Measurements from ENCODE around the gene HIVEP2.
A peak's percentile ranks its signal among the peaks of the same experiment; 100 is the strongest.

HIVEP2 gene

GRCh38 chr6:142786476-142786875, 158.5 kb downstream of the HIVEP2 start:
- DNase-seq (ENCODE audit: low read depth in 2 of 2) = no peak

GRCh38 chr6:142784344-142784743, 160.6 kb downstream of the HIVEP2 start:
- no peak for DNase-seq (ENCODE audit: low read depth in 2 of 2)

DNA sequence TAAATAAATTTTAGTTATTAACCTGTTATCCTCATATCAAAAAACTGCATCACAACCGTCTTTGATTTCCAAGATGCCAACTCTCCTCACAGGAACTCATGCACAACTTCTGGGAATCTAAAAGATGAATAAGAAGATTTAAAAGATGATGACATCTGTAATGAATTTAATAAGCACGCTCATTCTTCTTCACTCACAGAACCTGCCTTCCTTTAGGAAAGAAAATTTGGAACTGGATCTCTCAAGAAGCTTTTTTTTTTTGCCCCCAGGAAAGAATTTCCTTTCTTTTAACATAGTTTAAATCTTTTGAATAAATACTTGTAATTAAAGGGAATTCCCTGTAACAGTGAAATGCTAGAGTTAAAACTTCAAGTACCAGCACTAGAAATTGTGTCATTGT, 161.5 kb downstream of the HIVEP2 start:
- DNase-seq (ENCODE audit: low read depth in 2 of 2) = no peak

- DNase-seq (ENCODE audit: low read depth in 2 of 2) = no peak
Observed at GRCh38 chr6:142781129-142781528, 163.8 kb downstream of the HIVEP2 start.

GRCh38 chr6:142773859-142774648, 170.9 kb downstream of the HIVEP2 start:
- DNase-seq (ENCODE audit: low read depth in 2 of 2) = no peak

DNA sequence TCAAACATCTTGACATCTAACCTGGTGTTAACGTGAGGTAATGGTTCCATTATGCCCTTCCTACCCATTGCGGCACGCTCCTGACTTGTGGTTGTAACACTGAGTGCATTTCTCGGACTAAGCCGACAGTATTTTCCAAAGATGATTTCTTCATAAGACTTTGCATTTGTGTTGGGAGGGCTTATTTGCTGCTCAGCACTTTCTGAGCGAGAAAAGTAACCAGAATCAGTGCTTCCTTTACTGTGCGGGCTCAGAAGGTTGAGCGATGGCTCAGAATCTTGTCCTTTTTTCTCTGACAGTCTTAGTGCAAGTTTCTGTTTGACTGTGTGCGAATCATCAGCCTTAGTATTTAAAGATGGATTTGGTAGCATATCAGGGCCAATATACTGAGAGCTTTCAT, 171.7 kb downstream of the HIVEP2 start:
- no peak for DNase-seq (ENCODE audit: low read depth in 2 of 2)

DNA sequence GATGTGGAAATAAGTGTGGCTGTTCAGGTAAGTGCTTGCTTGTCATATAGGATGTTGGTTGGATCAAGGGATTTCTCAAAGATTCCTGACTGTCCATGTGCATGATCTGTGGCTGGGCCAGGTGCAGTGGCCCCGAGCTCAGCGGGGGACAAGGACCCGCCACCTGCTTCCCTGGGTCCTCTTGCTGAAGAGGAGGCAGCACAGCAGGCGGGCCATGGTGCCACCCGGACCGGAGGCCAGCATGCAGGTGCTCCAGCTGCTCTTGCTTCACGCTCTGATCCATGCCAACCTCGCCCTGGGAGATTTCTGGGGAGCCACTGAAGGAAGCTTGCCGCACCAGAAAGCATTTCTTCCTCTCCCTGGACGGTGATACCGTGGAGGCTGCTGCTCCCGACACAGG, 173.8 kb downstream of the HIVEP2 start:
- DNase-seq (ENCODE audit: low read depth in 2 of 2) = no peak

DNA sequence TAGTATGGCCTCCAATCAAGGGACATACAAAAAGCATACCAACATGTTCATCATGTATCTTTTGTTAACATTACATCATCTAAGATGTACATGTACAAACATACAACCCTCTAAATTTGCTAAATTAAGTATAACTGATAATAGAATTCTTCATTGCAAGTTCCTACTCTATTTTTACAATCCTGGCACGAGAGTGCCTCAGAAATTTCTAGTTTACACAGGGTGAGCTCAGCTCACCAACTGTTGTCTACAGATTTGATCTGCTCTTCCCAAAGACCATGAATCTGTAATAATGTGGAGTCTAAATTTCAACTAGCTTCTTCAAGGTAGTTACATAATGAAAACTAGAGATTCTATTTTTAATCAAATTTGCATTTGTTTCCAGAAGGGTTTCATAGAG, 179.7 kb downstream of the HIVEP2 start:
- DNase-seq (ENCODE audit: low read depth in 2 of 2) = no peak

- DNase-seq (ENCODE audit: low read depth in 2 of 2) = no peak
Observed at GRCh38 chr6:142764311-142764710, 180.7 kb downstream of the HIVEP2 start.

DNA sequence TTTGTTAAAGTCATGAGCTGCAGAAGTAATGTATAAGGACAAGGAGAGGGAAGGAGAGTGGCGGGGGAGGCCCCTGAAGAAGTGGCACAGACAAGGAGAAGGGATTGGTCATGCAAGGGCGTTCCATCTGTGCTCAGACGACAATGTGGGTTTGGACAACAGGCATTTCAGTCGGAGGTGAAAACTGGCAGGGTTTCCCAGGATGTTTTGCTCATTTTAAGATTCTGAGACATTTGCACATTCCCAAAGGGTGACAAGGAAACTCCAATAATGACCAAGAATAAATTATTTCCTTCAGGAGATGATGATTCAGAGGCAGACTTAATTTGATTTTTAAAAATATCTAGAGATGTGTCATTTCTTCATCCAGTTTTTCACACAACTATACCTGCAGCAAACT, 181.8 kb downstream of the HIVEP2 start:
- no peak for DNase-seq (ENCODE audit: low read depth in 2 of 2)

DNA sequence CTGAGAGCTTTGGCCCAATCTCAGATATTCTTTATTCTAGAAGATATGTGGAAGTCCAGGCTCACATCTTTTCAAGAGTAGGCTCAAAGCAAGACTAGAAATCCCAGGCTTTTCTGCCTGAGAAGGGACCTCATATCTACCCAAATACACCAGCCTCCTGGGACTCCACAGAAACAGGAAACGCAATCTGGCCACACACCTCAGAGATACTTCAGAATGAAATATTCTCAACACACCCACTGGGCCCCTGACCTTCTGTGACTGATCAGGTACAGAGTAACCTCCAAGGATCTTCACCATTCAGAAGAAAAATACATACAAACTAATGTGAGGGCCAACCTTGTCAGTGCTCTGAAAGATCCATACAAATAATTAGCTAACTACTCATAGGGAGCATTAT, 183.2 kb downstream of the HIVEP2 start:
- DNase-seq (ENCODE audit: low read depth in 2 of 2) = no peak

DNA sequence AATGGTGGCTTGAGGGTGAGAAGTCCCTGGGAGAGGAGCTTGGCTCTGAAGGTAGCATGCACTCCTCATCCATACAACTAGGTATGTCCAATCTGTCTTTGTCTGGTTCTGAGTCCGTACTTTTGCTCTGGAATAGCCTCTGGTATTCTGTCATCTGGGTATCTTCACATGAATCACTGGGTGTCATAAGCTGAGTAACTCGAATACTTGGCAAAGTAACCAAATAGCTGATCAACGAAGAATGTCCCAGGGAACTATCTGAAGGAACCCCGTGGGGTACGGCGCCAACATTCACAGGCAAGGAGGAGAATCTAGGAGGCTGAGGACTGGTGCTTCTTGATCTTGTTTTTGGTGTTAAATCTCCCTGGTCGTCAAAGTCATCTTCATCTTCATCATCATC, 184.8 kb downstream of the HIVEP2 start:
- no peak for DNase-seq (ENCODE audit: low read depth in 2 of 2)

GRCh38 chr6:142758629-142759025, 186.3 kb downstream of the HIVEP2 start:
- no peak for DNase-seq (ENCODE audit: low read depth in 2 of 2)

DNA sequence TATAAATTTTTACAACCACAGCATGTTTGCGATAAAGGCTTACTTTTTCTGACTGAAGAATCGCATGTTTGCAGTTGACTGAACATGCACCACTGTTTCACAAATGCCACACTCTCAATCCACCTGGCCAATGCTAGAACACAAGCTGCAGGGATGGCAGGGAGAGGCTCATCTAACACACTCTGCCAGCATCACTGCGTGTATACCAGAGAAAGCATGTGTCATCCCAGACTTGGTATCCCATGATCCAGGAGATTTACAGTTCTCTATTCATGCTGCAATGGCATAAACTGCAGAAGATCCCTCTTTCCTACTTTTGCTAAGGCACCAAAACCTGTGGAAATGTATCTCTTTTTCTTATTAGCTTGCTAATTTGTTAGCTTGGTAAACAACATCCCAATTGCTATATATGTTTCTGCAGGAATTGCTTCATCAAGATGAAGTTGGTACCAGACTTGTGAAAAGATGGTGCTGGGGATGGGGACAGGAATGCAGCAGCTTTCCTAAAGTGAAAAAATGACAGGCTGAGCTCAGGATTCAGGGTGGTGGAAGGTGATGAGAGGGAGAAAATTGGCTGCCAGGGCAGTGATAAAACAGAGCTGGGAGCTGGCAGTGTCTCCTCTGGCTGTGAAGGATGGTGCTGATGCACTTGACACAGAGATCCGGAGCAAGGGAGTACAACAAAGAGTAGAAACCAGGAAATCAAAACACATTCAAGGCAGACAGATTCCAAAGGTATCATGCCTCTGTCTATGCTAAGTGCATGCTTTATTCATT, 186.9 kb downstream of the HIVEP2 start:
- no peak for DNase-seq (ENCODE audit: low read depth in 2 of 2)

DNA sequence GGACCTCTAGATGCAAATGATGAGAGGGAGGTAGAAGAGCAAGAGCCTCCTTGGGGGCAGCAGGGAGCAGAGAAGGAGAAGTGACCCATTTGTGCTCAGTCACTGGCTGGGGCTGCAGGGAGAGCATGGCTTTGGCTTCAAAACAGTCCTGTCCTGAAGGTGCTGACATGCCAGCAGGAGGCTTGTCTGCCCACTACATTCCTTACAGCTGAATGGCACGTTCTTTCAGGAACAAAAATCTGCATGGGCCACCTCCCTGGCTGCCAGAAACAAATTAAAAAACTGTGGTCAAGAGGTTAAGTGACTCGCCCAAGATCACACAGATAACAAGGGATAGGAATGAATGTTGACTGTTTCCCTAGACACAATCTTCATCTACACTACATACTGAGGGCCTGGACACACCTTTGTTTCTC, 188.8 kb downstream of the HIVEP2 start:
- no peak for DNase-seq (ENCODE audit: low read depth in 2 of 2)

- no peak for DNase-seq (ENCODE audit: low read depth in 2 of 2)
Observed at GRCh38 chr6:142753196-142753595, 191.8 kb downstream of the HIVEP2 start.

- no peak for DNase-seq (ENCODE audit: low read depth in 2 of 2)
Observed at GRCh38 chr6:142752348-142752747, 192.6 kb downstream of the HIVEP2 start.

DNA sequence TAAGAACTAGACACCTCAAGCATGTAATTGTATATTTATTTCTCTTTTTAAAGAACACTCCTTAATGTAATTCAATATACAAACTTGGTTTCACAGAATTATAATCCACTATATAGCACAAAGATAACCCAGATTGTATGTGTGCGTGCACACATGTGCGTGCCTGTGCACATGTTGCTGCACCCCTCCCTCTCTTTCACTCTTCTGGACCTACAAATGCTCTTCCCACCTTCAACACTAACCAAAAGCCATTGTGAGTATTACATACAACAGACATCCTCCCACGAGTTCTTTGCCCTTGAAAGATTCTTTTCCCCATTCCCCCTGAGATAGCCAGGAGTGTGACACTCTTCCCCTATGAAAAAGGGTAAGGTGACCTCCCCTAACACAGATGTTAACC, 193.5 kb downstream of the HIVEP2 start:
- DNase-seq (ENCODE audit: low read depth in 2 of 2) = no peak

DNA sequence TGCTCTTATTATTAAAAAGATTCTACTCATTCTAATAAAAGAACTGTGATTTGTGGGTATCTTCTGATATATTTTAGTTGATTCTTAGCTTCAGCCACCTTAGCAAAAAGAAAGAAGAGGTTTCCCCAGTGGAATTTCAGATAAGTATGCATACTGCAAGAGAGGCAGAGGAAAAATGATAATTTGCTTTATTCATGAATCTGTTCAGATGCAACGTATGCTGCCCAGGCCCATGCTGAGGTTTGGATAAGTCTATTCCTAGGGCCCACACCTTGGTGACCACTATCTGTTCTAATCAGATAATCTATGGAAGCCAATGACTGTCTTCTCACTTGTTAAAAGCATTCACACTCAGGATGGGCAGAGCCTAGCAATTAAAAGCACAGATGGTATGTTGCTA, 194.0 kb downstream of the HIVEP2 start:
- no peak for DNase-seq (ENCODE audit: low read depth in 2 of 2)

DNA sequence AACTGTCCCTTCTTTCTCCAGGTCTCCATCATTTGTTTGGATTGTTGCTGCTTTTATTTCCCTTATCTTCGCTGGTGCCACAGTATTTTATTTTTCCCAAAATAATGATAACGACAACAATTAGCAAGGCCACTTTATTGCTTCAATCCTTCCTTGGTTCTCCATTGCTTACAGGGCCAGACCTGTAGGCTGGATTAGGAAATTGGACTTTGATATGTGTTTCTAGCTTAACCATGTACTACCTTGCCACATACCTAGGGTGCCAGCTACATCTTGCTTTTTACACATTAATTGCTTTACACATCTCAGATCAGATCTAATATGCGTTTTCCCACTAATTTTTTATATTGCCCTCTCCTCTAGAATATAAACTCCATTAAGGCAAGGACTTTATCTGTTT, 195.4 kb downstream of the HIVEP2 start:
- no peak for DNase-seq (ENCODE audit: low read depth in 2 of 2)

DNA sequence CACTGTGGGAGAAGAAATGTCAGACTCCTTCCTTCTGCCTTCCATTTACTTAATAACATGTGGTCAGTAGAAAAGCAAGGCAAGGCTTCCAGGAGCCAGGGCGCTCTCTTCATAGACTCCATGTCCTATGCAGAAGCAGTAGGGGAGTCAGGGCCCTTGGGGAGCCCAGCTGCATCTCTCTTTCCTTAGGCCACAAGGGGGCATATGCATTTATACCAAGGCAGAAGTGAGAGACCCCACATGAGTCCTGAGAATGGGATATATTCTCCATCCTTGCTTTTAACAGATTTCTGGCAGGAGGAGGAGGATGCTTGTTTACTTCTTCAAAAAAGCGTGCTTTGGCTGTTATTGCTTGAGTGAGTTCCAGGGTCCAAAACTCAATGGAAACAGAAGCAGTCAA, 198.5 kb downstream of the HIVEP2 start:
- peak; percentile 5 to 7 for DNase-seq (ENCODE audit: low read depth in 2 of 2)

DNA sequence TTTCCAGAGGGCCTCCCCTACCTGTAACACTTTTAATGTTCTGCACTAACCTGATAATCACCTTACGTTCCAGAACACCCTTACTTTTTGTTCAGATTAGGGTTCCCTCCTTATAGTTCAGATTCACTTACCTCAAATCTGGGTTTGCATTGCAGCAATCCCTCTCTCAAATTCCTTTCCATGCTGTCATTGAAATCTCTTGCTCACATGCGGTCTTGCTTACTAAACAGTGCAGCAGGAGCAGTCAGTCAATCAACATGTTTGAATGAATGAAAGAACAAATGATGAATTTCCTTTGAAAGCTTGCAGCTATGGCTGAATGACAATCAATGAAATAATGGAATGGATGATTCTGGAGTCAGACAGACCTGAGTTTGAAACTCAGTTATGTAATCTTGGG, 200.1 kb downstream of the HIVEP2 start:
- DNase-seq (ENCODE audit: low read depth in 2 of 2) = no peak

DNA sequence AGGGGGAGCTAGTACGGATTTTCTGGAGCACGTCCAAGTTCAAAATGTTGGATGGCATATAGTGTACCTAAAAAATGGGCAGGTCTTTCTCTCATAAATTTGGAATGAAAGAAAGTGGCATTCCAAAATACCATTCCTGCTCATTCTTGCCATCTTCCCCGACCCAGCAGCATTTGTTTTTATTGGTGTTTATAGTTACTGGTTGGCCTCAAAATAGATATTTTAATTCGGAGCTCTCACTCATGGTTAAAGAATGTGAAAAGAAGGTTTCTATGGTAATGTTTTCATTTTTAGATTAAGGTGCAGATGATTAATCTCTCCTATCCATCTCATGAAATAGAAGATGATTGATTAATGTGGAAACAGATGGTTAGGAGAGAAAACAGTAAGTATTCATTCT, 204.5 kb downstream of the HIVEP2 start:
- DNase-seq (ENCODE audit: low read depth in 2 of 2) = no peak
